Fibroblast of lung (primary cell): Measurements from ENCODE around the gene CHGA. TPM values are rescaled to one million over a fixed set of nuclear protein-coding genes. Genes with fewer than 3 reads are reported as not detected.

ENCODE experiments used
- DNase-seq, 2 donors: peaks; one replicate each; pipeline versions ENCODE4 v3.0.0 to v3.0.0-alpha.2; 2010; ENCODE audit warnings: low read depth in 2 of 2
- H2AFZ ChIP-seq: 2 replicates; pipeline ENCODE4 v1.5.1; 2012; ENCODE audit warnings: low read length, control low read depth, inconsistent platforms
- H3K27ac ChIP-seq: 2 replicates; pipeline ENCODE4 v1.5.1; 2011; ENCODE audit warnings: low read length, control low read depth; ENCODE audit not compliant: insufficient read depth
- H3K27me3 ChIP-seq: 2 replicates; pipeline ENCODE4 v1.5.1; 2011; ENCODE audit warnings: mild to moderate bottlenecking, low read length; ENCODE audit not compliant: control insufficient read depth, insufficient read depth
- H3K36me3 ChIP-seq: 2 replicates; pipeline ENCODE4 v1.5.1; 2011; ENCODE audit warnings: low read length; ENCODE audit not compliant: control insufficient read depth, insufficient read depth
- H3K4me1 ChIP-seq: 2 replicates; pipeline ENCODE4 v1.5.1; 2011; ENCODE audit warnings: low read length; ENCODE audit not compliant: control insufficient read depth, insufficient read depth; ENCODE audit errors: extremely low read depth
- H3K4me2 ChIP-seq: 2 replicates; pipeline ENCODE4 v1.5.1; 2011; ENCODE audit warnings: low read length, control low read depth; ENCODE audit not compliant: insufficient read depth; ENCODE audit errors: extremely low read depth
- H3K4me3 ChIP-seq, 4 experiments: fragments of 200-600 bp in 1 of 4; sonication (generic) in 1 of 4; replicated peaks in 1 of 4; 2 replicates each; pipeline ENCODE4 v1.5.1; 2011 to 2016; ENCODE audit warnings: low read length in 4 of 4, low read depth in 3 of 4, mild to moderate bottlenecking in 3 of 4, control low read depth in 2 of 4, inconsistent platforms in 1 of 4, mixed read lengths in 1 of 4; ENCODE audit not compliant: insufficient read depth in 1 of 4; ENCODE audit errors: control extremely low read depth in 1 of 4
- H3K79me2 ChIP-seq: 2 replicates; pipeline ENCODE4 v1.5.1; 2012; ENCODE audit warnings: mild to moderate bottlenecking, low read length, inconsistent platforms; ENCODE audit not compliant: control insufficient read depth, insufficient read depth
- H3K9ac ChIP-seq: 2 replicates; pipeline ENCODE4 v1.5.1; 2011; ENCODE audit warnings: mild to moderate bottlenecking, low read length, control low read depth; ENCODE audit not compliant: insufficient read depth
- H3K9me3 ChIP-seq: 2 replicates; pipeline ENCODE4 v1.5.1; 2012; ENCODE audit warnings: low read depth, low read length; ENCODE audit not compliant: control insufficient read depth, insufficient read depth
- H4K20me1 ChIP-seq: 2 replicates; pipeline ENCODE4 v1.5.1; 2011; ENCODE audit warnings: low read length; ENCODE audit not compliant: control insufficient read depth, insufficient read depth; ENCODE audit errors: extremely low read depth
- EZH2 ChIP-seq: IDR thresholded peaks from 2 replicates; pipeline ENCODE4 v1.5.1; 2012; ENCODE audit warnings: low read length, control low read depth, mild to moderate bottlenecking; ENCODE audit errors: missing control alignments
- polyA plus RNA-seq, 2 donors: library from polyadenylated mRNA; depleted of rRNA in 1 of 2; stranded (reverse) in 1 of 2; unstranded in 1 of 2; fragments of >200 nt; gene quantifications; 2 replicates each; pipeline ENCODE4 v1.2.1, GENCODE V29; 2011 to 2012; ENCODE audit warnings: missing spikeins in 1 of 2
- total RNA-seq: library from RNA; depleted of rRNA; stranded (reverse); fragments of >200 nt; gene quantifications from 2 replicates; pipeline ENCODE4 v1.2.1, GENCODE V29; 2014
- TF ChIP-seq, protein P1 (sequence below), 2 donors: IDR thresholded peaks in 1 of 2; conservative IDR thresholded peaks in 1 of 2; 1 replicate in 1 of 2; 2 replicates in 1 of 2; pipeline ENCODE4 v1.5.1; 2011 to 2012; ENCODE audit warnings: low read length in 2 of 2, control low read depth in 1 of 2, inconsistent platforms in 1 of 2, low read depth in 1 of 2, mild to moderate bottlenecking in 1 of 2

CHGA gene
- total and polyA plus RNA-seq, 2 donors (not counting 1 experiment from before 2014, with no cell fraction given), result not detected

DNA sequence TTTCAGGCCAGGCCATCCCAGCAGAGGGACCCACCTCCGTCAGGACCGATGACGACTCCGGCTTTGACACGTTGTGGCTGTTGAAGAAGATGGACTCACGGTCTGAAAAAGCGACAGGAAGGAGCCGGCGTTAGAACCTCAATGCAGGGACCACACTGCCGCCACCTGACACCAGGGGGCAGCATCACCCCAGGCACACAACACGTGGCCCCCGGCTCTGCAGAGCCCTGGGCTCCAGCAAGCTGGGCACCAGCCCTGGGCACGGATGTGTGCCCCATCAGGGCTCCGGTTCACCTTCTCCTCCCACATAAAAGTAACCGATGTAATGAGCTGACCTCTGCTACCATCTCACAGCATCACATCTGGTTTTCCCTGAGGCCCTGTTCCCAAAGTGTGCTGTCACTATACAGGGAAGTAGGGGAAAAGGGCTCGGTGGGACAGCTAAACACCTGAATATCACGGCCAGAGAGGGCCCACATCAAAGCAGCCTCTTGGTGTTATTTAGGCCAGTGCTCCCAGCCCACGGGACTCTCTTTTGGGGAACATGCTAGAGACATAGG is 29.0 kb downstream of the CHGA start:
- no peak overlapping the region for H3K4me2 ChIP-seq
- no peak overlapping the region for H2AFZ ChIP-seq
- TF ChIP-seq EZH2, result no peak
- TF ChIP-seq, protein P1, sequence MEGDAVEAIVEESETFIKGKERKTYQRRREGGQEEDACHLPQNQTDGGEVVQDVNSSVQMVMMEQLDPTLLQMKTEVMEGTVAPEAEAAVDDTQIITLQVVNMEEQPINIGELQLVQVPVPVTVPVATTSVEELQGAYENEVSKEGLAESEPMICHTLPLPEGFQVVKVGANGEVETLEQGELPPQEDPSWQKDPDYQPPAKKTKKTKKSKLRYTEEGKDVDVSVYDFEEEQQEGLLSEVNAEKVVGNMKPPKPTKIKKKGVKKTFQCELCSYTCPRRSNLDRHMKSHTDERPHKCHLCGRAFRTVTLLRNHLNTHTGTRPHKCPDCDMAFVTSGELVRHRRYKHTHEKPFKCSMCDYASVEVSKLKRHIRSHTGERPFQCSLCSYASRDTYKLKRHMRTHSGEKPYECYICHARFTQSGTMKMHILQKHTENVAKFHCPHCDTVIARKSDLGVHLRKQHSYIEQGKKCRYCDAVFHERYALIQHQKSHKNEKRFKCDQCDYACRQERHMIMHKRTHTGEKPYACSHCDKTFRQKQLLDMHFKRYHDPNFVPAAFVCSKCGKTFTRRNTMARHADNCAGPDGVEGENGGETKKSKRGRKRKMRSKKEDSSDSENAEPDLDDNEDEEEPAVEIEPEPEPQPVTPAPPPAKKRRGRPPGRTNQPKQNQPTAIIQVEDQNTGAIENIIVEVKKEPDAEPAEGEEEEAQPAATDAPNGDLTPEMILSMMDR (conservative IDR thresholded peaks at IDR 0.05 in 1 of 2, IDR thresholded peaks at IDR 0.05 in 1 of 2; ENCODE audit: low read depth in 1 of 2, low read length in 2 of 2), result peak; percentile 87 to 93
- H3K27me3 ChIP-seq, result no peaks in the 10 kb centered on the region
- no peaks in the 10 kb centered on the region for H3K79me2 ChIP-seq
- no peak overlapping the region for H3K27ac ChIP-seq
- H3K36me3 ChIP-seq, result no peaks in the 10 kb centered on the region
- H3K4me1 ChIP-seq, result no peaks in the 10 kb centered on the region
- H3K4me3 ChIP-seq, result no peak overlapping the region
- no peaks in the 10 kb centered on the region for H3K9me3 ChIP-seq
- peak; percentile 36 to 62 for DNase-seq
- no peak overlapping the region for H3K9ac ChIP-seq
- H4K20me1 ChIP-seq, result no peaks in the 10 kb centered on the region

DNA sequence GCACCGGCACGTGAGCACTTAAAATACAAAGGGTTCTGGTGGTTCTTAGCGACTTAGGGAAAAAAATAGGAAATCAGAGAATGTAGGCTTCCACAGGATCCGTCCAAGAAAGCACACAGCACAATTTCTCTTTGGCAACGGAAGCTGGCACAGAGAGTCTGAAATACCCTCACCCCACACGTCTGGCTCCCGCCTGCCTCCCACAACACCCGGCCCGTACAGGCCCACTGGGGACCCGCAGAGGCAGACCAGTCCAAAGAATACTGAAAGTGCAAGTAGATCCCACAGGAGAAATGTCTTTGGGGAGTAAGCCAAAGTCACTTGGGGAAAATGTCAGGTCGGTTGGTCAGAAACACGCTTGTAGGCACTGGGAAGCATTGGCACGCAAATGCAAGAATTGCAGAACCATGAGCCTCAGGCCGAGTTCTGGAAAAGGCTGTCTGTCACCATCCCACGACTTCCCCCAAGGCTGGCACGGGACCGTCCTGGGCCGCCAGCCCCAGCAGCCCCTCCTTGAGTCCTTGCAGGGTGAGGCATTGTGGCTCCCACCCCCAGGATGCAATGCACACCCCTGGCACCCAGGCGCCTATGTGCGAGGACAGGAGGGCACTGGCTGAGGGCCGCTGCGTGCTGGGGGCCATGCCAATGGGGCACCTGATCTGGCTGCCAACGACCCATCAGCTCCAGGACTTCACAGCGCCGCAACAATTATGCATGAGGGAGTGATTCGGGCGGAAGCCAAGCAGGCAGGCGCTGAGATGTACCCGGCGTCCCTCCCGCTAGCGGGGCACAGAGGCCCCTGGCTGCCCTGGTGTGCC is 29.7 kb downstream of the CHGA start:
- H3K4me2 ChIP-seq, result no peak overlapping the region
- no peak overlapping the region for H3K4me3 ChIP-seq
- no peaks in the 10 kb centered on the region for H3K27me3 ChIP-seq
- H3K36me3 ChIP-seq, result no peaks in the 10 kb centered on the region
- H3K79me2 ChIP-seq, result no peaks in the 10 kb centered on the region
- no peaks in the 10 kb centered on the region for H3K9me3 ChIP-seq
- H3K27ac ChIP-seq, result no peak overlapping the region
- no peak for DNase-seq
- no peak overlapping the region for H3K9ac ChIP-seq
- H3K4me1 ChIP-seq, result no peaks in the 10 kb centered on the region
- no peak overlapping the region for H2AFZ ChIP-seq
- TF ChIP-seq, protein P1 (conservative IDR thresholded peaks at IDR 0.05 in 1 of 2, IDR thresholded peaks at IDR 0.05 in 1 of 2; ENCODE audit: low read depth in 1 of 2, low read length in 2 of 2), result no peak
- no peak for TF ChIP-seq EZH2
- H4K20me1 ChIP-seq, result no peaks in the 10 kb centered on the region

DNA sequence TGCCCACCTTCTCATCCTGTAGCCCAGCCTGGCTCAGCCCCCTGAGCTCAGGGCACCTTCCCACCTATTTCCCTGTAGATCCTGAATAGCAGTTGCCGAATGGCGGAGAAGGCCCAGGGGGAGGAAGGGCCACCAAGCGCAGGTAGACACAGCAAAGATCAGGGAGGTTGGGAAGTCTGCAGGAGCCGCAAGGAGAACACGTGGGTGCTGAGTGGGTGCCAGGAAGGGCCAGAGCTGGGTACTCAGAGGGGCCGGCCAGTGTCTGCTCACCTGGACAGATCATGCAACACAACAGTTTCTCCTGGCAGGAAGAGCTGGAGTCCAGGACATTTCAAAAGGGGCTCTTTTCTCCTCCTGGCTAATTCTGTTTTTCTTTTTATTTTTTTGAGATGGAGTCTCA is 30.6 kb downstream of the CHGA start:
- H2AFZ ChIP-seq, result no peak overlapping the region
- no peaks in the 10 kb centered on the region for H3K79me2 ChIP-seq
- no peak overlapping the region for H3K9ac ChIP-seq
- TF ChIP-seq EZH2, result no peak
- TF ChIP-seq, protein P1 (conservative IDR thresholded peaks at IDR 0.05 in 1 of 2, IDR thresholded peaks at IDR 0.05 in 1 of 2; ENCODE audit: low read depth in 1 of 2, low read length in 2 of 2), result no peak
- H3K4me2 ChIP-seq, result no peak overlapping the region
- no peaks in the 10 kb centered on the region for H4K20me1 ChIP-seq
- no peaks in the 10 kb centered on the region for H3K36me3 ChIP-seq
- no peak for DNase-seq
- H3K9me3 ChIP-seq, result no peaks in the 10 kb centered on the region
- H3K27me3 ChIP-seq, result no peaks in the 10 kb centered on the region
- no peak overlapping the region for H3K4me3 ChIP-seq
- H3K27ac ChIP-seq, result no peak overlapping the region
- no peaks in the 10 kb centered on the region for H3K4me1 ChIP-seq
